ENCODE results near the gene PPP2R2B. TPM values are rescaled to one million over a fixed set of nuclear protein-coding genes. Genes with fewer than 3 reads are reported as not detected.

Gene PPP2R2B
- total RNA-seq, 1 donor from 2014 or later: 0.12 TPM

DNA sequence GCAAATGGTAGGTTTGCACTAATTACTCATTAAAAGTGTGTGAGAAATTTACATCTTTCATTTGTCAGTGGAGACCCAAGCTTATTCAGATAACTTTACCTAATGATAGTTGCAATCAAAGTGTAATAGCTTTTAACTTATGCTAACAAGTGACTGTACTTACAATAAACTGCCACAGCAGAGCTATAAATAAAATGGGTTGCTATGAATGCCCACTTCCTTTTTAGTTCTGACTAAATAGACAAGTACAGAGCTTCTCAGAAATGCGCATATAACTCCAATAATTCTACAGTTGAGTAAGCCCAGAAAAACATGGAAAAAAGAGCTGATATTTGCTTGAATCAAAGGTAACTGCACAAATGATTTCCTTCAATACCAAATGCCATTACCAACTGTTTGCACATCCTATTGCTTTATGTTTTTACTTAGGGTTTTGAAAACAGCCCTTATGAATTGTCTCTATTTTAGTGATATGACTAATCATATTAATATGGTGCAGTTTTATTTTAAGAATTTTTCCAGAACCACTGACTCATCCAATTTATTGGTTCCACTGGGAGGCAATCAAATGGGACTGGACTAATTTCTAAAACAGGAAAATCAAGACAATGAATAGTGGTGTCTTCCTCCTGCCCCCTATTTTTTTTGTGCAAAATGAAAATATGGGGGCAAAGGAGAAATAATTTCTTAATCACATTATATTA, 84.1 kb downstream of the PPP2R2B start:
- no peak for ATAC-seq
- intact Hi-C loops (cut with micrococcal nuclease): no loop called here
- DNase-seq: no peak

GRCh38 chr5:146793709-146794108, 84.8 kb downstream of the PPP2R2B start:
- ATAC-seq: no peak
- DNase-seq: no peak
- intact Hi-C loops (cut with micrococcal nuclease): no loop called here

DNA sequence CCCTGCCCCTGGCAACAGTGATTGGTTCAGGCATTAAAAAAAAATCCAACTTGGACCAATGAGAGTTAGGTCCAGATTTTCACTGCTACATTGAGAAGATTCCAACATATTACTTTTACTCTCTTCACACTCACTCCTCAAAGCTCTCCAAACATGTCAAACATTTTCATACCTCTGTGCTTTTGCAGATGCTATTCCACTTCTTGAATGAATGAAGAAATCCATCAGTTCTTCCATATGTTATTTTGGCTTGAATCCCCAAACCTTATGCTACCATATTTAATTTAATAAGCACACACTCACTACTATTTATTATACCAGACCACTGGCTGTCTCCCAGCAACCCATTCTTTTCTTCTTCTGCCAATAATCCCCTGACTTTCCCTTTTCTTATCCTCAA, 87.1 kb downstream of the PPP2R2B start:
- ATAC-seq: no peak
- DNase-seq: no peak

GRCh38 chr5:146789712-146790653, 88.6 kb downstream of the PPP2R2B start:
- intact Hi-C loops (cut with micrococcal nuclease): no loop called here
- no peak for ATAC-seq
- no peak for DNase-seq

More for the DNA sequence above, 87.1 kb downstream of the PPP2R2B start:
- intact Hi-C loops (cut with micrococcal nuclease): no loop called here

DNA sequence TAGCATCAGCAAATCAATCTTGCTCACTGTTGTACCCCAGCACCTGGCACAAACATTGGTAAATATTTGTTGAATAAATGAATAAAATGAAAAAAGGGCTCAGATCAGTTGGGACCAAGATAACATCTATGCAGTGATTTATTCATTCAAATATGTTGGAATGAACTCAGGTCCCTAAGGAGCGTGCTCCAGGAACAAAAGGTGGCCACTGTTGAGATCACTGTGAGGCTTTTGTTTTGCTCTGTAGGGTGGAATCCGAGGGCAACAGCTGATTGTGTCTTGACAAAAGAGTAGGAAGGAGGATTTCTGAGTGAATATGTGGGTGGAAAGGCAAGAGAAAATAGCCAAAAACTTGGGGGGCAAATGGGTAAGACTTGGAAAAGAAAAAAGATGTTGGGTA, 89.7 kb downstream of the PPP2R2B start:
- DNase-seq: no peak
- intact Hi-C loops (cut with micrococcal nuclease): no loop called here
- no peak for ATAC-seq

- intact Hi-C loops (cut with micrococcal nuclease): no loop called here
- DNase-seq (no peak), ATAC-seq (no peak)
Observed at GRCh38 chr5:146785065-146785464, 93.5 kb downstream of the PPP2R2B start.

DNA sequence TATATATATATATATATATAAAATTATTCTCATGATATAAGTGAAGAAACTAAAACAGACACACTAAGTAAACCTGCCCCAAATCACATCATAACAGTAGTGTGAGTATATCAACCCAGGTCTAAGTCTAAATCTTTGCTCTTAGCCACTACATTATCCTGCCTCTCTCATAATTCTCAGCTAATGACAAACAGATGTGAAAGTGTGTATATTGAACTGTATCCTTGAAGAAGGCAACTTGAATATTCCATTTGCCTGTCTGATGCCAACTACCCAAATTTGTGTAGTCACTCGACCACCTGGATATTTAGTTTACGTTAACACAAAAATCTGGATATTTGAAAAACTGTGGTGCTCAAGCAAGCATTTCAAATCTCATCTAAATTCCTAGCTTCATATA, 97.4 kb downstream of the PPP2R2B start:
- ATAC-seq (no peak), DNase-seq (no peak)
- intact Hi-C loops (cut with micrococcal nuclease): no loop called here

DNA sequence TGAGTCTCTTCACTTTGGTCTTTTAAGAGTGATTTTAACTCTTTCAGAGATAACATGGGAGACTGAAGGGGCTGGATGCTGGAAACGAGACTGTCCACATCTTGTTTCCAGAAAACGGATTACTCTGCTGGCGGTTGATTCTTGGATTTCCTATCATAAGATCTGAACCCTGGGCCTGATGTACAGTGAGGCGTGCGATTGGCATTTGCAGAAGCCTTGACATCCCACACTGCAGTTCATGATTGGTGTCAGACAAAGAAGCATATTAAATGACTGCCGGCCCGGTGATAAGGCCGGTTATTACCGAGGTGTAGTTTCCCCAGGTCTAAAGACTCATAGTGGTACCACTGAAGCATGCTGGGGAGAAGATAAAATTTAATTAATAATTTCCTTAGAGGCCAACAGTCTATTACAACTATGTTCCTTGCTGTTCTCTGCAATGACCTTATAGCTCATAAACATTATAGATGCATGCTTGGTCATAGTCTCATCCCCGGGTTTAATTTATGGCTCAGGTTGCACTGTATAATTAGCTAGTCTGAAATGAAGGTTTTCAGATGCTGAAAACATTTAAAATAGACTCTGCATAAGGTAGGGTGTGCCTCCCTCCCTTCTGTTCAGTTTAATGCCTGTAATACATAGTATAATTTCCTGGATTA, 99.2 kb downstream of the PPP2R2B start:
- DNase-seq (no peak), ATAC-seq (no peak)
- intact Hi-C loops (cut with micrococcal nuclease): no loop called here

DNA sequence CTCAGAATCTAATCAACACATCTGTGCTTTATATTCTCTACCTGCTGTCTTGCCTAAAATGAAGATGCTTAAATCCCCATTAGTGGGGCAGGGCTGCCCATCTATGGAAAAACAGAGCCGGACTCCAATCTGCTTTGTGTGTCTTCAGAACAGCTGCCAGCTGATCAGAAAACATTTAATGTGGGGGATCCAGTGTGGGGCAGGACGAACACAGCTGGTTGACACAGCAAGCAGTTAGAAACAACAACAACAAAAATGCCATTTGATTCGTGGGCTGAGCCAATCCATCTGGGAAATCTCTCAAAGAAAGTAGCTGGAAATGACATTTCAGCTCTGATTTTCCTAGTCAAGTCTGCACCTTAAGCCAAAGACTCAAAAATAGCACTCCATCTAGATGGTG, 99.8 kb downstream of the PPP2R2B start:
- intact Hi-C loops (cut with micrococcal nuclease): no loop called here
- ATAC-seq: no peak
- DNase-seq: no peak

GRCh38 chr5:146778261-146778660, 100.3 kb downstream of the PPP2R2B start:
- intact Hi-C loops (cut with micrococcal nuclease): no loop called here
- no peak for ATAC-seq
- no peak for DNase-seq

- DNase-seq: no peak
- intact Hi-C loops (cut with micrococcal nuclease): no loop called here
- ATAC-seq: no peak
Observed at GRCh38 chr5:146772881-146773466, 105.6 kb downstream of the PPP2R2B start.

DNA sequence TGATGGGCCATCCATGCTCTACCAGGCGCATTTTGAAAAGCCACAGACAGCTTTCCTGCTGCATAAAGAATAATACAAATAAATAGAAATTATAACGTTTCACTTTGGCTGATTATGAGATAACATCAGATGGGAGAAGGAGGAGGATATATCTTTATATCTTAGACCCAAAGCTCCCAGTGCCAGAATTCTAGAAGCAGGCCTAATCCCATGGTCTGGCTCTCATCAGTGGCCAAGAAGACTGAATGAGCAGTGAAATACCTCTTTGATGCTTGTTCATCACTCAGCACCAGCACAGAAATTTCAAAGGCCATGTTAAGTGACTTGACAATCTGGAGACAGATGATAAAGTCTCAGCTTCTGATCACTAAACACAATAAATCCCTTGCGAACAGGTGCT, 107.6 kb downstream of the PPP2R2B start:
- intact Hi-C loops (cut with micrococcal nuclease): no loop called here
- ATAC-seq (no peak), DNase-seq (no peak)

GRCh38 chr5:146770546-146770945, 108.0 kb downstream of the PPP2R2B start:
- DNase-seq (no peak), ATAC-seq (no peak)
- intact Hi-C loops (cut with micrococcal nuclease): no loop called here

DNA sequence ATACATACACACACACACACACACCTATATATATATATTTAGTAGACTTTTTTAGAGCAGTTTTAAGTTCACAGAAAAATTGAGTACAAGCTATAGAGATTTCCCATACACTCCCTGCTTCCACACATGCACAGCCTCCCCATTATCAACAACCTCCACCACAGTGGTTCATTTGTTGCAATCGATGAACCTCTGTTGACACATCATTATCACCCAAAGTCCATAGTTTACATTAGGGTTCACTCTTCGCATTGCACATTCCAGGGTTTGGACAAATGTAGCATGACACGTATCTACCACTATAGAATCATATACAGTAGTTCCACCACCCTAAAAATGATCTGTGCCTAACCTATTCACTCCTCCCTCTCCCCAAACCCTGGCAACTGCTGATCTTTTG, 111.0 kb downstream of the PPP2R2B start:
- ATAC-seq (no peak), DNase-seq (no peak)
- intact Hi-C loops (cut with micrococcal nuclease): no loop called here

GRCh38 chr5:146766013-146766412, 112.5 kb downstream of the PPP2R2B start:
- DNase-seq (no peak), ATAC-seq (no peak)
- intact Hi-C loops (cut with micrococcal nuclease): no loop called here

GRCh38 chr5:146765089-146765832, 113.3 kb downstream of the PPP2R2B start:
- DNase-seq (no peak), ATAC-seq (no peak)
- intact Hi-C loops (cut with micrococcal nuclease): no loop called here

- intact Hi-C loops (cut with micrococcal nuclease): no loop called here
- ATAC-seq (no peak), DNase-seq (no peak)
Observed at GRCh38 chr5:146762830-146763229, 115.7 kb downstream of the PPP2R2B start.

GRCh38 chr5:146761811-146762210, 116.7 kb downstream of the PPP2R2B start:
- intact Hi-C loops (cut with micrococcal nuclease): no loop called here
- ATAC-seq: no peak

DNA sequence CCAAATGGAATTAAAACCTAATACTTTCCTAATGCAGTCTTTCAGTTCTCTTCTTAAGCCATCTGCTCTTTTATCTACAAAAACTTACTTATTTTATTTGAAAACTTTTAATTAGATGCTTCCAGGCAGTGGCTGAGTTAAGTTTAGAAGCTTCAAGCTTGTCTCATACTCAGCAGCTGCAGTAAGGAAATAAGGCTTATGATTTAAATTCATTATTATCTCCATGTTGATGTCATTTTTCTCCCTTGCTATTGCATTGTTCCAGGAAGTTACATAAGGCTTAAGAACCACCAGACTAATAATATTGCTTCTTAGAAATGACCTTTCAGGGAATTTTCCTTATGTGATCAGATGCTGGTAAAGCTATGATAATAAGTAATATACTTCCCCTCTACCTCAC, 119.6 kb downstream of the PPP2R2B start:
- DNase-seq: no peak
- no peak for ATAC-seq
- intact Hi-C loops (cut with micrococcal nuclease): no loop called here

More at GRCh38 chr5:146761811-146762210, 116.7 kb downstream of the PPP2R2B start:
- no peak for DNase-seq
